ENCODE measurements around the gene PATJ. TPM values are rescaled to one million over a fixed set of nuclear protein-coding genes. Genes with fewer than 3 reads are reported as not detected.

The PATJ gene
- total RNA-seq, 1 experiment from 2014 or later = 47.3 TPM

GRCh38 chr1:61864489-61864888 lies 122.2 kb downstream of the PATJ start:
- TF ChIP-seq CTCF (conservative IDR thresholded peaks at IDR 0.05) = no peak
- H2BK20ac ChIP-seq (ENCODE audit: low read depth, low read length, poor library complexity, severe bottlenecking) = no peak overlapping the region
- H3K27ac ChIP-seq (ENCODE audit: insufficient read length, low read depth, low read length) = no peak overlapping the region
- DNase-seq = no peak
- H2BK5ac ChIP-seq (ENCODE audit: insufficient read length, low read length) = no peak overlapping the region
- no peaks in the 10 kb centered on the region for H3K79me2 ChIP-seq (ENCODE audit: insufficient read depth, low read length)
- H4K20me1 ChIP-seq (ENCODE audit: control insufficient read depth, insufficient read depth, insufficient read length) = no peaks in the 10 kb centered on the region
- no peak overlapping the region for H4K5ac ChIP-seq (ENCODE audit: insufficient read length, low read depth, low read length)
- no peak overlapping the region for H3K27ac Mint-ChIP-seq
- H3K56ac ChIP-seq (ENCODE audit: insufficient read length, low read depth, low read length) = no peak overlapping the region
- no peaks in the 10 kb centered on the region for H3K9me3 ChIP-seq (ENCODE audit: control insufficient read depth, low read depth, low read length)
- H3K9me3 Mint-ChIP-seq = no peaks in the 10 kb centered on the region
- WGBS (ENCODE audit: extremely low coverage, insufficient read length, low lambda C conversion rate) = no CpG with 5 or more reads among the region's 7 CpGs
- H3K36me3 Mint-ChIP-seq (ENCODE audit: insufficient read depth in 1 of 3, low read depth in 3 of 3) = peaks cover 7 to 56% (median 30%) of the 10 kb centered on the region in 3 experiments; a peak in 6 of 7 replicates
- no peak overlapping the region for H3K4me3 Mint-ChIP-seq
- H3K23me2 ChIP-seq (ENCODE audit: insufficient read length, low read depth, low read length, poor library complexity, severe bottlenecking) = no peaks in the 10 kb centered on the region
- H4K8ac ChIP-seq (replicated peaks; ENCODE audit: insufficient read length, low read depth, low read length) = no peak overlapping the region
- no peak overlapping the region for H2BK12ac ChIP-seq (ENCODE audit: insufficient read length, low read depth, low read length)
- H3K4ac ChIP-seq (ENCODE audit: low read depth, low read length) = no peak overlapping the region
- H2BK15ac ChIP-seq (ENCODE audit: low read depth, low read length) = no peak overlapping the region
- no peaks in the 10 kb centered on the region for H3K4me1 Mint-ChIP-seq
- no peaks in the 10 kb centered on the region; the same call in 1 of the 2 replicates for H3K27me3 Mint-ChIP-seq (ENCODE audit: low read depth)
- no peak overlapping the region for H3K4me2 ChIP-seq (ENCODE audit: insufficient read depth, insufficient read length, low read length)
- H2BK120ac ChIP-seq (ENCODE audit: low read depth, low read length, poor library complexity, severe bottlenecking) = no peak overlapping the region
- H3K79me1 ChIP-seq (ENCODE audit: insufficient read depth, low read depth, low read length, poor library complexity, severe bottlenecking) = no peaks in the 10 kb centered on the region
- no peak overlapping the region for H3K23ac ChIP-seq (ENCODE audit: insufficient read length, low read depth, low read length)
- H3K14ac ChIP-seq (ENCODE audit: insufficient read depth, low read length) = no peak overlapping the region
- no peak overlapping the region for H2AK5ac ChIP-seq (ENCODE audit: insufficient read length, low read length)
- no peaks in the 10 kb centered on the region for H3K27me3 ChIP-seq (ENCODE audit: insufficient read depth, low read length)
- no peaks in the 10 kb centered on the region for H3K4me1 ChIP-seq (ENCODE audit: insufficient read depth, low read length)
- H3T11ph ChIP-seq (ENCODE audit: low read length) = no peak overlapping the region
- H4K91ac ChIP-seq (ENCODE audit: insufficient read length, low read depth, low read length) = no peak overlapping the region
- H3K18ac ChIP-seq (ENCODE audit: insufficient read length, low read depth, low read length) = no peak overlapping the region
- no peak overlapping the region for H2AFZ ChIP-seq (ENCODE audit: low read length)
- H3K9ac ChIP-seq (ENCODE audit: extremely low read depth, insufficient read length, low read length) = no peak overlapping the region

Measured in H9 (cell line).